Activated T-cell treated with anti-CD3 and anti-CD28 coated beads, Interleukin-2, amount 50 U/mL, for 72 hours (primary cell): ENCODE data around the gene ASIC4. TPM values are rescaled to one million over a fixed set of nuclear protein-coding genes. Genes with fewer than 3 reads are reported as not detected.

Experiments
- ATAC-seq, 2 donors: fragments of 150-1000 bp; cut with Tn5 transposase; replicated peaks in 1 of 2; 2 replicates each; pipeline ENCODE4 v1.10.0; 2021; ENCODE audit warnings: moderate library complexity in 2 of 2, mild to moderate bottlenecking in 1 of 2
- DNase-seq, 2 donors: peaks; one replicate each; pipeline ENCODE4 v3.0.0; 2021 to 2022; ENCODE audit warnings: mixed read lengths in 1 of 2
- H3K27ac Mint-ChIP-seq: one replicate; pipeline ENCODE4 v1.8.0; 2022; ENCODE audit warnings: mild to moderate bottlenecking, moderate library complexity, mixed read lengths
- H3K27me3 Mint-ChIP-seq: one replicate; pipeline ENCODE4 v1.8.0; 2022; ENCODE audit warnings: low read depth, mixed read lengths
- H3K36me3 Mint-ChIP-seq, 2 donors: one replicate each; pipeline ENCODE4 v1.8.0; 2022; ENCODE audit warnings: mixed read lengths in 2 of 2, mild to moderate bottlenecking in 1 of 2; ENCODE audit not compliant: insufficient read depth in 2 of 2
- H3K4me1 Mint-ChIP-seq: one replicate; pipeline ENCODE4 v1.8.0; 2022; ENCODE audit warnings: low read depth, mixed read lengths
- H3K4me3 Mint-ChIP-seq, 2 donors: one replicate each; pipeline ENCODE4 v1.8.0; 2022; ENCODE audit warnings: mild to moderate bottlenecking in 2 of 2, mixed read lengths in 2 of 2, moderate library complexity in 2 of 2
- H3K9me3 Mint-ChIP-seq, 2 donors: one replicate each; pipeline ENCODE4 v1.8.0; 2022; ENCODE audit warnings: mixed read lengths in 2 of 2
- total RNA-seq, 2 donors: library from RNA; stranded (reverse); gene quantifications; one replicate each; pipeline ENCODE4 v1.2.3, GENCODE V29; 2022

The ASIC4 gene
- total RNA-seq, 2 donors from 2014 or later = 0.19 to 0.30 TPM

DNA sequence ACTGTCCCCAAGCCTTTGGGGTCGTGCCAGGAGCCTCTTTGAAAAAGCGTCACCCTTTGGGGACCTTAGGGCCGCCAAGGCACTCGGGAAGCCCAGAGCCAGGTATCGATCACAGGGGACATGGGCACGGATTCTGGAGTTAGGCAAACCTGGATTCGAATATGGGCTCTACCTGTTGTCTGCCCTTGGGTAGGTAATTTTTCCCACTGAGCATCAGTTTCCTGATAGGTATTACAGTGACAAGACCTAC is 38.8 kb downstream of the ASIC4 start:
- H3K4me1 Mint-ChIP-seq = peaks cover 10% of the 10 kb centered on the region
- H3K27ac Mint-ChIP-seq = no peak overlapping the region
- peaks cover 26% of the 10 kb centered on the region for H3K27me3 Mint-ChIP-seq
- no peak for DNase-seq
- no peaks in the 10 kb centered on the region for H3K36me3 Mint-ChIP-seq
- H3K9me3 Mint-ChIP-seq = no peaks in the 10 kb centered on the region
- no peak for ATAC-seq
- H3K4me3 Mint-ChIP-seq = peak overlapping the region in 1 of 2 donors; percentile 31

DNA sequence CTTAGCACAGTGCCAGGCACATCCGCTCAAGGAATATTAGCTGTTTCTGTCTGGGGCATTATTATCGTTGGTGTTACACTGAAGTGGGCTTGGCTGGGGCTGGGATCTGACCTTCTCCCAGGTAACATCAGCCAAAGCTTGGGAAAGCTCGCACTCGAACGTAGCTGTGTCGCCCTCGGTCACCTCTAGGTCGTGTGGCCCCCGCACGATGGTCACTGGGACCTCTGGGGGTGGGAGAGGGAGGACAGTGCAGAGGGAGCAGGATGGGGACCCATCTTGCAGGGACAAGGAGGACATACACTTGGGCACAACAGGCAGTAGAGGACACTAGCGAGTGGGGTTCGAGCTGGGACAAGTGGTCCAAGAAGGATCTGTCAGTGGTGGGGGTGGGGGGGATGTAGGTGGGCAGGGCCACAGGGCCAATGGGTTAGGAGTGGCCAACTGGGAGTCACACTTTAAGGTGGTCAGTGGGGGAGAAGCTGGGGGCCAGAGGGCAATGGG is 39.2 kb downstream of the ASIC4 start:
- no peak overlapping the region for H3K27ac Mint-ChIP-seq

DNA sequence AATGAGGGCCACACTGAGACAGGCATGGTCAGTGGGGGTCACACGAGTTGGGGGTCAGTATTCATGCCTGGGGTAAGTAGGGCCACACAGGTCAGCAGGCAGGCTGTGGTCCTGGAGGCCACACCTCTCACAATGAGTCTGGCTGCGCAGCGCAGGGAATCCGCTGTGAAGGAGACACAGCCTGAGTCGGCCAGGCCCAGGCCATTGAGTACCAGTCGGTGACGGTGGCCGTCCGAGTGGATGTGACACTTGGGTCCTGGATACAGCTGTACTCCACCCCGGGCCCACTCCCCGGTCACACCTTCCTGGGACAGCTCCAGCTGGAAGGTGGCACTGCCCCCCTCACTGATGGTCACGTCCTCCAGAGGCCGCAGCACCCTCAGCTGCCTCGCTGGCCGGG is 40.1 kb downstream of the ASIC4 start:
- H3K9me3 Mint-ChIP-seq = no peaks in the 10 kb centered on the region
- H3K27ac Mint-ChIP-seq = no peak overlapping the region
- peaks cover 10% of the 10 kb centered on the region for H3K4me1 Mint-ChIP-seq
- no peak for ATAC-seq
- H3K36me3 Mint-ChIP-seq = no peaks in the 10 kb centered on the region
- DNase-seq = no peak
- no peak overlapping the region for H3K4me3 Mint-ChIP-seq
- peaks cover 26% of the 10 kb centered on the region for H3K27me3 Mint-ChIP-seq

More for the DNA sequence above, 39.2 kb downstream of the ASIC4 start:
- peak overlapping the region; percentile 31 to 39 for H3K4me3 Mint-ChIP-seq
- H3K9me3 Mint-ChIP-seq = no peaks in the 10 kb centered on the region
- no peaks in the 10 kb centered on the region for H3K36me3 Mint-ChIP-seq
- no peak for DNase-seq
- ATAC-seq = no peak
- H3K27me3 Mint-ChIP-seq = peaks cover 26% of the 10 kb centered on the region
- H3K4me1 Mint-ChIP-seq = peaks cover 10% of the 10 kb centered on the region

DNA sequence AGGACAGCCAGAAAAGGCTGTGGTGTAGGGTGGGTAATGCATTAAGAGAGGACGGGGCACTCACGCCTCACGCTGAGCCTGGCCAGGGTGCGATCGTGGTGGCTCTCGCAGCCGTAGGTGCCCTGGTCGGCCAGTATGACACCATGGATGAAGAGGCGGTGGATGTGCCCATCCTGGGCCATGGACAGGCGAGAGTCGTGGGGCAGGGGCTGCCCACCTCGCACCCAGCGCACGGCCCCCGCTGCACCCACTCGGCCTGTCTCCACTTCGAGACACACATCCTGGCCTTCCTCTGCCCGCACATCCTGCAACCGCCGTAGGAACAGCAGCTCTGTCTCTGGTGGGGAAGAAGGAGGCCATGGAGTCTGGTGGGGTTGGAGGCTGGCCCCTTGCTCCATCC is 41.7 kb downstream of the ASIC4 start:
- H3K36me3 Mint-ChIP-seq = no peaks in the 10 kb centered on the region
- peaks cover 22% of the 10 kb centered on the region for H3K27me3 Mint-ChIP-seq
- ATAC-seq = no peak
- peaks cover 6% of the 10 kb centered on the region for H3K4me1 Mint-ChIP-seq
- DNase-seq = no peak
- H3K4me3 Mint-ChIP-seq = no peak overlapping the region
- no peak overlapping the region for H3K27ac Mint-ChIP-seq
- H3K9me3 Mint-ChIP-seq = no peaks in the 10 kb centered on the region

DNA sequence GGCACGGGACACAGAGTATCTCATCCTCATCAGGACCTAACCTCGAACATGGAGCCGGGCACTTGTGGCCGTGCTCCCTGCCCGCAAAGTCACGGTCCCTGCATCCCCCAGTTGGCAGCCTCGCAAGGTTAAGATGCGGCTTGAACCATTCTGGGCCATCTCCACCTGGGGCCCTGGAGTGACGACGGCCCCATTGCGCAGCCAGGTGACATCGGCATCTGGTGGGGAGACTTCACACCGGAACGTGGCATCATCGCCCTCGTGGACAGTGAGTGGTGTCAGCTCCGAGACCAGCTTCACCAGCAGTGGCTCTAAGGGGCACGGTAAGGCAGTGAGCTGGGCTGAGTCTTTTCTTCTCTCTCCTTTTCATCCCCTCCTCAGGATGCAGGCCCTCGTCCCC is 42.1 kb downstream of the ASIC4 start:
- ATAC-seq = no peak
- Mint-ChIP-seq H3K27ac (no peak overlapping the region), H3K27me3 (peaks cover 17% of the 10 kb centered on the region)

DNA sequence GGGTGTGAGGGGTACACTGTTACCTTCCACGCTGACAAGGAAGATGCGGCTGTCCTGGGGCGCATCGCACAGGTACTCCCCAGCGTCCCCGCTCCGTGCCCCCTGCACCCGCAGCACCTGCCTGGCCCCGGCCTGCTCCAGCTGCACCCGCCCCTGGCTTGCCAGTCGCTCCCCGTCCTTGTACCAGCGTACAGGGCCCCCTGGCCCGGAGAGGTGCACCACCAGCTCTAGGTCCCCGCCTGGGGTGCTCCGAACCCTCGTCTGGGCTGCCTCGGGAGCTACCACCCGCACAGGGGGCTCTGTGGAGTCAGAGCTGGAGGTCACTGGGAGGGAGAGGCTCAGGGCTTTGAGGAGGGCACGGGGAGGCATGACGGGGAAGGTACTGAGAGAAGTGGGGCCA is 43.0 kb downstream of the ASIC4 start:
- peaks cover 10% of the 10 kb centered on the region for H3K27me3 Mint-ChIP-seq
- H3K4me3 Mint-ChIP-seq = no peak overlapping the region
- DNase-seq (no peak), ATAC-seq (no peak)
- H3K27ac Mint-ChIP-seq = no peak overlapping the region
- H3K36me3 Mint-ChIP-seq = no peaks in the 10 kb centered on the region
- H3K4me1 Mint-ChIP-seq = no peaks in the 10 kb centered on the region
- no peaks in the 10 kb centered on the region for H3K9me3 Mint-ChIP-seq

More for the DNA sequence above, 42.1 kb downstream of the ASIC4 start:
- Mint-ChIP-seq H3K36me3 (no peaks in the 10 kb centered on the region), H3K4me3 (no peak overlapping the region), H3K9me3 (no peaks in the 10 kb centered on the region), H3K4me1 (peaks cover 5% of the 10 kb centered on the region)
- no peak for DNase-seq

DNA sequence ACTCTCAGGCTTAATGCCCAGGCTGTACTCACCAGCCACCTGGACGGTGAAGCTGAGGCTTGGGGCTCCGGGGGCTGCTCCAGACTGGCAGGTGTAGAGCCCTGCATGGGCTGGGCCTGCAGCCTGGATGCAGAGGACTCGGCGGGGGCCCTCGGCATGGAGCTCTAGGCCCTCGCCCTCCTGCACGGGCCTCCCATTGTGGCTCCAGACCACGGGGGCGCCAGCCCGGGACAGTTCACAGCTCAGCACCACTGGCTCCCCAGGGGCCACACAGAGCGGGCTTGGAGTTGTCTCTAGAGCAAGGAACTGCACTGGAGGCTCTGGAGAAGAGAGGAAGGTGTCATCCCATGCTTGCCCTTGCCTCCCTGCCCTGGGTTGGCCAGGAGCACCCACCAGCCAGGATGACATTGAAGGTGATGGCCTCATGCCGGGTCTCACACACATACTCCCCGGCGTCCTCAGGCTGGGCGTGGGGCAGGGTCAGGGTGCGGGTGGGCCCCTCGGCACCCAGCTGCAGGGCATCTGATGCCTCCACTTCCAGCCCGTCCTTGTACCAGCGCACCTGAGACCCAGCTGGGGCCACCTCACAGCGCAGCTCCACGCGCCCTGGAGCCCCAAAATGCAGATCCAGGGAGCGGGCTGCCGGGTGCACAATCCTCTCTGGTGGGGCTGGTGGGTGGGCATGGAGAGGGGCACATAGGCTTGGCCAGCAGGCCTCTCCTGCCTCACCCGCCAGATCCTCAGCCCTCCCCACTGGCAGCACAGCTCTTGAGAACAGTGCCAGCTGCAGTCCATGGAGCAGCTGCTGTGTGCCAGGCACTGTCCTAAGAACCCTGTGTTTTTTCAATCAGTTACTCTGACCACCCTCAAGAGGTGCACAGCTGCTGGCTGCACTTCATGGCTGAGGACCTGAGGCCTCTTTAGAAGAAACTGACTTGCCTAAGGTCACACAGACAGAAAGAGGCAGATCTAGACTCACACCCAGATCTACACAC is 43.8 kb downstream of the ASIC4 start:
- Mint-ChIP-seq H3K27me3 (peaks cover 9% of the 10 kb centered on the region), H3K9me3 (no peaks in the 10 kb centered on the region), H3K4me3 (no peak overlapping the region), H3K27ac (no peak overlapping the region), H3K36me3 (no peaks in the 10 kb centered on the region), H3K4me1 (no peaks in the 10 kb centered on the region)
- ATAC-seq = no peak
- DNase-seq = no peak

DNA sequence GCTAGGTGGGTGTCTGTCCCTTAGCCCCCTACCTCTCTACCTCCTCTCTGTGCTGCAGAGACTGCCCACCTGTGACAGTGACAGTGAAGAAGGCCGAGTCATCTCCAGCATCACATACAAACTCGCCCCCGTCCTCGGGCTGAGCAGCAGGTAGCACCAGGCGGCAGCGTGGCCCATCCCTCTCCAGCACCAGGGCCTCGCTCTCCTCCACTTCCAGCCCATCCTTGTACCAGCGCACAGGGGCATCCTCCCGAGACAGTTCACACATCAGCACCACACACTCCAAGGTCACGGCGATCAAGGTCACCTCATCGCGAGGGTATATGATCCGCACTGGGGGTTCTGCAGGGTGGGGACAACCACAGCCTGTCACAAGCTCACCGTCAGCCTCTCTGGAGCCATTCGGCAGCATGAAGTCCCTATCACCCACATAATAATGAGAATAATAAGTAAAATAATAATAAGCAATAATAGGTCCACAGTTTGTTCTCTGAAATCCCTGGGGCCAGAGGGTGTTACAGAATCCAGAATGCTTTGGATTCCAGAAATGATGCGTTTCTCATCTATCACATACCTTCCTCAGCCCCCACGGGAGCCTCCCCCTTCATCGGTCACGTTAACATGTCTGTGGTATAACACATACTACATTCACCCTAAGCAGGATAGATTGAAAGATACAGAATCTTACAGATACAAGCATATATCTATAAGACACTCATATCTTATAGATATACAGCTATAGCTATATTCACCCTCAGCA is 45.1 kb downstream of the ASIC4 start:
- Mint-ChIP-seq H3K27ac (no peak overlapping the region), H3K9me3 (no peaks in the 10 kb centered on the region), H3K27me3 (peaks cover 2% of the 10 kb centered on the region), H3K4me3 (no peak overlapping the region), H3K36me3 (no peaks in the 10 kb centered on the region), H3K4me1 (no peaks in the 10 kb centered on the region)
- DNase-seq (no peak), ATAC-seq (no peak)

DNA sequence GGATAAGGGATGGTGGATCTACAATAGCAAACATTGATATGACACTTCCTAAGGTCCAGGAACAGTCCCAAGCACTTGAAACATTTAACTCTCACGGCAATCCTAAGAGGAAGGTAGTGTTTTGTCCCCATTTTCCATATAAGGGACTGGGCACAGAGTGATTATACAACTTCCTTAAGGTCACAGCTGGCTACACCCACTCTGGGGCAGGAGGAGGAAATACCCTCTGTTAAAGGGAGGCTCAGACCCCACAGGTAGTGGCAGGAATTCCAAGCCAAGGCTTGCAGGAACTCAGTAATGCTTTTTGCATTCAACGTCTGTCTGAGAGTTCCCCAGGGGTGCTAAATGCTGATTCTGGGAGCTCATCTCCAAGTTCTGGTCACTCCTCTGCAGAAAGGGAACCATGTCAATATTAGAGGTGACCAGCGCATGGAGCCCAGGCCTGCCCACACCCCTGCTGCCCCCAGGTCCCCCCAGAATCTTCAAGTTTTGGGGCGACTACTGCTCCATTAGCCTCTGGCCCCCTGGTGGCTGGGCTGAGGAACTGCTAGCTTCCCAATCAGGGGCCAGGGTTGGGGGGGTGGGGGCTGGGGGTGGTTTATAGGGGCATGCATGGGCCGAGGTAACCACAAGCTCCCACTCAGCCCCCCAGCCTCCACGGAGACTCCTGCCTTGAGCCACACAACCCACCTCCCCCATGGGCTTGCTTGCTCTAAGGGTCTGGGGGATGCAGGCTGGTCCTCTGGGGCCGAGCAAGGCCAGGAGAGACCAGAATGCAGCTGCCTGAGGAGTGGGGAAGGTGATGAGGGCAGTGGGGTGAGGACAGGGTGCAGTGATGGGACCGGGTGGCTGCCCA is 46.0 kb downstream of the ASIC4 start:
- no peaks in the 10 kb centered on the region for H3K36me3 Mint-ChIP-seq
- no peaks in the 10 kb centered on the region for H3K4me1 Mint-ChIP-seq
- no peaks in the 10 kb centered on the region for H3K9me3 Mint-ChIP-seq
- H3K4me3 Mint-ChIP-seq = no peak overlapping the region
- H3K27me3 Mint-ChIP-seq = peaks cover 4% of the 10 kb centered on the region
- ATAC-seq (peak in 1 of 2 donors; percentile 40), DNase-seq (no peak)
- H3K27ac Mint-ChIP-seq = no peak overlapping the region

DNA sequence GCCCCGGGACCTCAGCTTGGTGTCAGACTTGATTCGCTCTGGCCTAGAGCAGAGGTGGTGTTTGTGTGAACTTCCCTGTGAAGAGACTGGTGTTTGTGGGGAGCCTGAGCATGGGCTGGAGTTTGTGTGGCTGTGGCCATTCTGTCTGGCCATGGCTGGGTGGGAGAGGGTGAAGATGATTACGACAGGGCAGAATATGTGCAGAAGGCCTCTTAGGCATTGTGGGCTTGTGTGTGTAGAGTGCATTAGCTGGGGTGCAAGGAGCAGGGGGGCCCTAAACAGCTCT is 46.6 kb downstream of the ASIC4 start:
- no peak for ATAC-seq
- H3K36me3 Mint-ChIP-seq = no peaks in the 10 kb centered on the region
- no peak overlapping the region for H3K27ac Mint-ChIP-seq

DNA sequence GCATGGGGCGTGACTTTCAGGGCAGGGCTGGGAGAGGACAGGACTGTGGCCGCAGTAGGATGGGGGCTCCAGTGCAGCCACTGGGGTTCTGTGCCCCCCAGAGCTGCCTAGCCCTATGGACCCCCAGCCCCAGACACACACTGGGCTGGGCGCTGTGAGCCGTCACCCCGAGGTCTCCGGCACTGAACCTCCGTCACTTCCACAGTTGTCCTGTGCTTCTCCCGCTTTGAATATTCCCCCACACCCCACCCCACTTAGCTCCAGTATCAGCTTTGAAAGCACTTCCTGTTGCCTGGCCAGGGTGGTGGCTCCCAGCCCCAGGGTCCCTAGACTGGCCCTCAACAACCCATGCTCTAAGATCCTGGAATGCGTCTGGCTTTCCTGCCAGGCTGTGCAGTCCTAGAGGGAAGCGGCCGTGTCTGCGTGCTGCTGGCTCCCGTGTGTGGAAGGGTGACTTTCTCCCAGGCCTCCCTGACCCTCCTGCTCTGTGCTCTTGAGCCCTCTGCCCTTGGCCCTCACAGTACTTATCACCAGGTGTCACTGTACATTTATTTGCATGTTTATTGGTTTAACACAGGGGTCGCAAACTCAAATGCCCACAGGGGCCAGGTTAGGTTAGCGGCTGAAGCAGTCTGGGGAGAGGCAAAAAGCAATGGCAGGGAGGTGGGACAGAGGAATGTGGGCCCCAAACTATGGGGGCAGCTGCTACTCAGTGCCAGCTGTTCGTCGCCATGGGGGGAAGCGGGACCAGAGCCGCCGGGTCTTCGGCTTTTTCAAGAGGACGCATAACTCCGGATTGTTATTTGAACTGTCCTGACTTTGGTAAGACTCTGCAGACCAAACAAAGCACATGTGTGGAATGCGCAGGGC is 47.1 kb downstream of the ASIC4 start:
- Mint-ChIP-seq H3K27ac (no peak overlapping the region), H3K4me3 (no peak overlapping the region), H3K27me3 (peaks cover 4% of the 10 kb centered on the region), H3K9me3 (no peaks in the 10 kb centered on the region), H3K36me3 (no peaks in the 10 kb centered on the region), H3K4me1 (no peaks in the 10 kb centered on the region)
- ATAC-seq (no peak), DNase-seq (no peak)

More for the DNA sequence above, 46.6 kb downstream of the ASIC4 start:
- no peak overlapping the region for H3K4me3 Mint-ChIP-seq
- peaks cover 4% of the 10 kb centered on the region for H3K27me3 Mint-ChIP-seq
- no peak for DNase-seq
- no peaks in the 10 kb centered on the region for H3K4me1 Mint-ChIP-seq
- H3K9me3 Mint-ChIP-seq = no peaks in the 10 kb centered on the region
